Epithelial cell of esophagus (primary cell): ENCODE data around the gene DNAJC16.
"Not testable (repeated sequence)": the region's sequence is repeated elsewhere in the genome, so short reads cannot be mapped to it uniquely, and the experiment has no call there.

Experiments
- DNase-seq: peaks from one replicate; pipeline ENCODE4 v3.0.0; 2010; ENCODE audit warnings: low read depth
- H3K4me3 ChIP-seq: 2 replicates; pipeline ENCODE4 v1.5.1; 2011; ENCODE audit warnings: mild to moderate bottlenecking, low read length, control low read depth
- TF ChIP-seq, protein P1 (sequence below): IDR thresholded peaks from 2 replicates; pipeline ENCODE4 v1.5.1; 2011; ENCODE audit warnings: low read depth, mild to moderate bottlenecking, low read length, control low read depth, inconsistent platforms; ENCODE audit not compliant: insufficient read depth; ENCODE audit errors: missing control alignments

Gene DNAJC16

DNA sequence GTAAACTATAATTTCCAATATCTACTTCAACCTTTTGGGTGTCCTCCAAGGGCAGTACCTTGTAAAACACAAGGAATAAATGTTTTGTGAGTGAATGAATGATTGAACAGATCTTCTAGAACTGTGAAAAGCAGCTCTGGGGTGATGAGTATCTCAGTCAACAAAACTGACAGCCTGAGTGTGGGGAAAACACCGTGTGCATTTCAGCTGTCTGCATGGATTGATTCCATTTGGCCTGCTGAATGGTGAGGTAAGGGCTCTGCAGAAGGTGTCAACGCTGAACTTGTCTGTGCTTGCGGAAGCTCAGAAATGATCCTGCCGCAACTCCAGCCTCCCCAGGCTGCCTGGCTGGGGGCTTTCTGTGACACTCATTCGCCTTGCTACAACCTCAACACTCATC lies 65.6 kb downstream of the DNAJC16 start:
- peak; percentile 85 for DNase-seq
- no peak overlapping the region for H3K4me3 ChIP-seq
- TF ChIP-seq, protein P1, sequence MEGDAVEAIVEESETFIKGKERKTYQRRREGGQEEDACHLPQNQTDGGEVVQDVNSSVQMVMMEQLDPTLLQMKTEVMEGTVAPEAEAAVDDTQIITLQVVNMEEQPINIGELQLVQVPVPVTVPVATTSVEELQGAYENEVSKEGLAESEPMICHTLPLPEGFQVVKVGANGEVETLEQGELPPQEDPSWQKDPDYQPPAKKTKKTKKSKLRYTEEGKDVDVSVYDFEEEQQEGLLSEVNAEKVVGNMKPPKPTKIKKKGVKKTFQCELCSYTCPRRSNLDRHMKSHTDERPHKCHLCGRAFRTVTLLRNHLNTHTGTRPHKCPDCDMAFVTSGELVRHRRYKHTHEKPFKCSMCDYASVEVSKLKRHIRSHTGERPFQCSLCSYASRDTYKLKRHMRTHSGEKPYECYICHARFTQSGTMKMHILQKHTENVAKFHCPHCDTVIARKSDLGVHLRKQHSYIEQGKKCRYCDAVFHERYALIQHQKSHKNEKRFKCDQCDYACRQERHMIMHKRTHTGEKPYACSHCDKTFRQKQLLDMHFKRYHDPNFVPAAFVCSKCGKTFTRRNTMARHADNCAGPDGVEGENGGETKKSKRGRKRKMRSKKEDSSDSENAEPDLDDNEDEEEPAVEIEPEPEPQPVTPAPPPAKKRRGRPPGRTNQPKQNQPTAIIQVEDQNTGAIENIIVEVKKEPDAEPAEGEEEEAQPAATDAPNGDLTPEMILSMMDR = no peak

DNA sequence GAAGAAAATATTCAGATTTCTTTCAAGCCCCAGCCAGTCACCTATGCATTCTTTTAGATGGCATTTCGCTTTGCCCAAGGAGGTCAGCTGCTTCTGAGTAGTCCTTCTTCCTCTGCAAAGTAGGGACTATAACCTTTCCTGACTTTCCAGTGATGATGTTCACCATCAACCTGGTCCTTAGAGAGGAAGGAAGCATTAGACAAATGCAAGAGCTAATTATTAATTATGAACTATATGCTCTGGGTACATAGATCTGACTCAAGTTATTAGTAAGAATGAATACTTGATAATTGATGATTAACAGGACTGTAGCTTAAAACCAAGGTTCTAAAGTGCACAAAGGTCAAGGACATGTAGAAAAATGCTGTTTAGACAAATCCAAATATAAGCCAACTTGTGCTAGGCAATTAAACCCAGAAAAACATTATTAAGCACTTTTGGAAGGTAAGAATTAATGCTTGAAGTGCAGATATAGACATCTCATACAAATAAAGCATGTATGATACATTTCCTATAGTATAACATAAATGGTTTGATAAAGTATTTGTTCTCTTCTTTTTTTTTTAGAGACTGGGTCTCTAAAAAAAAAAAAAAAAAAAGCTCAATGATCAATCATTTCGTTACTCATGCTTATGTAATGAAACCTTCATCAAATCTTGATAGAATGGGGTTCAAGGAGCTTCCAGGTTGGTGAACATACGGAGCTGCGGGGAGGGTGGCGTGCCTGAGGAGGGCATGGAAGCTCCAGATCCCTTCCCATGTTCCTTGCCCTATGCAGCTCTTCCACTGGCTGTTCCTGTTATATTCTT lies 69.4 kb downstream of the DNAJC16 start:
- DNase-seq = no peak
- TF ChIP-seq, protein P1 = no peak

DNA sequence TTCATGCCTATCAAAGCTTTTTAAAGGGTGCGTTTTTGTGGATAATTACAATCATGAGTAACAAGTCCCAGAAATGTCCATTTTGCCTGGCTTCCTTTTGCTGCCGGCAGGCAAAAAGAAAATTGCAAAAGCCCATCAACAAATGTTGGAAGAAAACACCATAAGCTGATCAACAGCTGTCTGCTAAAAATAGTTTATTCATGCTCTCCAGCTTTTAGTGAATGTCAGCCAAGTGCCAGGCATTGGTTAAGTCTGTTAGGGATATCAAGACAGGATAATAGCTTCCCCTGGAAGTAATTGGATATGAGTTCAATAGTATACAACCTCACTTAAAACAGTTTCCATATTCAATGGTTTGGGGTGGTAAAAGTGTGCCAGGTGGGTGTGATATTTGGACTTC lies 71.8 kb downstream of the DNAJC16 start:
- TF ChIP-seq, protein P1 = no peak
- DNase-seq = no peak
- H3K4me3 ChIP-seq = no peak overlapping the region

More for the DNA sequence above, 69.4 kb downstream of the DNAJC16 start:
- H3K4me3 ChIP-seq = no peak overlapping the region

DNA sequence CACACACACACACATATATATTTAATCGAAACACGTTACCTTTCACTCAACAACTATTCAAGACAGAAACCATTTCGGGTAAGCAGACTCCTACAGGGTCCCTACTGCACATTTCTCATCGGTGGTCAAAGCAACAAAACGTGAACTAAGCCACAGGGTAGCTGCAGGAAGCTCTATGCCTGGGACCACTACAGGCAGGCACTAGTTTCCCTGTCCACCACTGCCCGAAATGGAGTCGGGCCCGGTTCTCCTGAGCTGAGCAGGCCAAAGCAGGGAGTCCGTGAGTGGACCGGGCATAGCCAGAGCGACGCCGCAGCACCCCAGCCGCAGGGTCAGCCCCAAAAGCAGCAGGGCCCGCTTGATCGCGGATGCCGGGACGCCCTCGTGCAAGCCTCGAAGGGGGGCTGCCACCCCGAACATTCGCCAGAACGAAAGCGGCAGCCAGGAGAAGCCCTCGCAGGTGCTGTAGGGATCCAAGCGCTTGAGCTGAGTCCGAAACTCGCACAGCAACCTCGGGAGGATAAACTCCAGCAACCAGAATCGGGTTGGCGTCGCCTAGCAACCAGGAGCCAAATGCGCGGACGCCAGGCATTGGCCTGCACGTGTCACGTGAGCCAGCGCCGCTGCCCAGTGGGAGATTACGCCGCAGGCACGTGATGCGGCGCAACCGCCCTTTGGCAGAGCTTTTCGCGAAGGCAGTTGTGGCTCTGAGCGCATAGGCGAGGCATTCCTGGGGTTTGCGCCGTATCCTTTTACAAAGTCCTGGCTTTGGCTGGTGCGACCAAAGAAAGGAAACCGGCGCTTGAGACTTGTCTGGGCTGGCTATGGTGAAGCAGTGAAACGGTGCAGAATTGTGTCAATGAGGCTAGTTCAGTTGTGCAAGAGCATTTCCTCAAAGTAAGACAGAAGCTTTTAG lies 76.7 kb downstream of the DNAJC16 start:
- peak; percentile 98 for DNase-seq
- peak overlapping the region; percentile 78 for H3K4me3 ChIP-seq

DNA sequence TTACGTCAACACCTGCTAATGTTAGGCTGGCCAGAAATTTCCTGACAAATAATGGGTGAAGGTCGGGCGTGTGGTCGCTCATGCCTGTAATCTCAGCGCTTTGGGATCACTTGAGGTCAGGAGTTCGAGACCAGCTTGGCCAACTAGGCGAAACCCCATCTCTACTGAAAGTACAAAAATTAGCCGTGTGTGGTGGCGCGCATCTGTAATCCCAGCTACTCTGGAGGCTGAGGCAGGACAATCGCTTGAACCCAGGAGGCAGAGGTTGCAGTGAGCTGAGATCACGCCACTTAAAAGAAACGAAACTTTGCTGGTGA lies 77.3 kb downstream of the DNAJC16 start:
- DNase-seq = not testable (repeated sequence)
- H3K4me3 ChIP-seq = peak overlapping the region; percentile 78

More for the DNA sequence above, 76.7 kb downstream of the DNAJC16 start:
- TF ChIP-seq, protein P1 = no peak

DNA sequence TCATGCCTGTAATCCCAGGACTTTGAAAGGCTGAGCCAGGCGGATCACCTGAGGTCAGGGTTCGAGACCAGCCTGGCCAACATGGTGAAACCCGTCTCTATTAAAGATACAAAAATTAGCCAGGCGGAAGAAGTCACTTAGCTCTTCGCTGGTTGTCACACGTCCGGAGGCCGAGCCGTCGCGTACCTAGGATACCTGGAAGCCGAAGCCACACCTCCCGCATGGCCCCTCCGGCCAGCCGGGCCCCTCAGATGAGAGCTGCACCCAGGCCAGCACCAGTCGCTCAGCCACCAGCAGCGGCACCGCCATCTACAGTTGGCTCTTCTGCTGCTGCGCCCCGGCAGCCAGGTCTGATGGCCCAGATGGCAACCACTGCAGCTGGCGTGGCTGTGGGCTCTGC lies 77.8 kb downstream of the DNAJC16 start:
- H3K4me3 ChIP-seq, DNase-seq: not testable (repeated sequence)

DNA sequence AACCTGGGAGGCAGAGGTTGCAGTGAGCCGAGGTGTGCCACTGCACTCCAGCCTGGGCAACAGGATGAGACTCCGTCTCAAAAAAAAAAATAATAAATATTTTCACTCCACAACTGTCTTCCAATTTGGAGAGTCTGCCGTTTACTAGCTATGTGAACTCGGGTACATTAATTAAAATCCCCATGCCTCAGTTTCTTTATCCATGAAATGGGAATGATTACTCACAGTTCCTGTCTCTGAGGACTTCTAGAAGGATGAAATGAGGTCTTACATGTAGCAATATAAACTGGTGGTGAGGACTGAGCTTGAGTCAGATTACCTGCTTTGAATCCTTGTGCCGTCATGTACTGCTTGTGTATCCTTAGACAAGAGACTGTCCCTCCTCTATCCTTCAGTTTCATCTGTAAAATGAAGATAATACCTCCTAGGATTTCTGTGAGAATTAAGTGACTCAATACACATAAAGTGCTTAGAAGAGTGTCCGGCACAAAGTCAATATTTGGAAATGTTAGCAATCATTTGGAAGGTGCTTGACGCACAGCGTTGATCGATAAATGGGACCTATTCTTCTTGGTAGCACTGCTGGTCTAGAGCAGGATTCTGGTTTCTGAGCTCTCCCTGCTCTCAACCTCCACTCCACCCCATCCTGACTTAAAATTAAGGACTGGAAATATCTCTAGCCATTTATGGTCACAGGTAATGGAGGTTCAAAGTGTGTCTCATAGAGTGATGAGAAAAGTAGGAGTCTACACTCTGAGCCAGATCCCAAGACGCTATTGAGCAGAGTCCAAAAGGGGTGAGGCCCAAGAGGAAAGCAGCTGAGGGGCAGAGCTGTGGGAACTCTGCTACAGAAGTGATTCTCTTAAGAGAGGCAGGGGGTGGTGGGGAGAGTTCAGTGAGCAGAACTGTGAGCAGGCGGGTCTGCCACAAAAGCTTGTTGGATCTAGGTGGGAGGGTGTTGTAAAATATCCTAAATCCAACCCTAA lies 79.0 kb downstream of the DNAJC16 start:
- no peak overlapping the region for H3K4me3 ChIP-seq
- DNase-seq = no peak
- TF ChIP-seq, protein P1 = no peak
